ENCODE measurements around the gene DNHD1.

DNHD1 gene

GRCh38 chr11:6531267-6531752 lies 34.2 kb downstream of the DNHD1 start:
- DNase-seq = peak; percentile 66

DNA sequence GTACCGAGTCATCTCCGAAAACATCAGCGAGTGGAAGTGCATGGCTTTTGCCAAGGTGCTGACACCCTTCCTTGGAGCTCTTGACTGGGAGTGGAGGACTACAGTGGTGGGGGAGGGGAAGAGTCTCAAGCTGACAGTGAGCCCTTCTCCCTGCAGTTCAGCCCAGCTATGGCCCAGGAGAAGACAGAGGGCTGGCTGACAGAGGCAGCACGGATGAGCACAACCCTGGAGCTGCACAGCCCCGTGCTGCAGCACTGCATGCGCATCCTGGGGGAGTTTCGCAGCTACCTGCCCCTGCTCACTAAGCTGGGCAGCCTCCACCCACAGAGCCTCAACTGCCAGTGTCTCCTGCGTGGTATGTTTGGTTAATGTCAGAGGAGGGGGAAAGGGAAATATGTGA lies 41.4 kb downstream of the DNHD1 start:
- no peak for DNase-seq

- no peak for DNase-seq
These were observed 41.9 kb downstream of the DNHD1 start for GRCh38 chr11:6538945-6539344.

- DNase-seq = no peak
These were observed 42.7 kb downstream of the DNHD1 start for GRCh38 chr11:6539748-6540268.

- no peak for DNase-seq
These were observed 44.3 kb downstream of the DNHD1 start for GRCh38 chr11:6541356-6541755.

- DNase-seq = no peak
These were observed 45.6 kb downstream of the DNHD1 start for GRCh38 chr11:6542727-6543126.

DNA sequence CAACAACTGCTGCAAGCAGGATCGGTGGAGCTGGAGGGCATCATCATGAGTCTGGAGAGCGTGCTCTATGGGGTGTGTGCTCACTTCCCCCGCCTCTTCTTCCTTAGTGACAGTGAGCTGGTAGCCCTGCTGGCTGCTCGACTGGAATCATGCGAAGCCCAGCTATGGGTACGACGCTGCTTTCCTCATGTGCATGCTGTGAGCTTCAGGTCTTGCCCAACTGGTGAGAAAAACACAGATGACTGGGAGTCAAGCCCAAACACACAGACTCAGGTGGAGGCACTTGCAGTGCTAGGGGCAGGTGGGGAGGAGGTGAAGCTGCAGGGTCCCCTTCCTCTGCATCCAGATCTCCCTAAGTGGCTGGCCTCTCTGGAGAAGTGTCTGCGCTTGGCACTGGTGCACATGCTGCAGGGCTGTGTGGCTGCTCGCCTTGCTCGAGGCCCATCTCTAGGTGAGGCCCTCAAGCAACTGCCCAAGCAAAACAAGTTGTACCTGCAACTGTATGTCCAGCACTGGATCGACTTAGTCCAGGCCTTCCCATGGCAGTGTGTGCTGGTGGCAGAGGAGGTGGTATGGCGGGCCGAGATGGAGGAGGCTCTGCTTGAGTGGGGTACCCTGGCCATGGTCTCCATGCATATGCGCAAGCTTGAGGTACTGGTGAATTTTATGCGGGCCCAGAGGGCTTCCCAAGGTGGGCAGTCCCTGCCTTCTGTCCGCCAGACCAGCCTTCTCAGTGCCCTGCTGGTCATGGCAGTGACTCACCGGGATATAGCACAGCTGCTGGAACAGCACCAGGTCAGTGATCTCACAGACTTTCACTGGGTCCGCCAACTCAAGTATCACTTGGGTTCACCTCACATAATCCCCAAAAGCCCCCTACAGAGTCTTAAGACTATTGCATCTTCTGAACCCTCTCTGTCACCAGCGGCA lies 48.1 kb downstream of the DNHD1 start:
- DNase-seq = no peak

DNA sequence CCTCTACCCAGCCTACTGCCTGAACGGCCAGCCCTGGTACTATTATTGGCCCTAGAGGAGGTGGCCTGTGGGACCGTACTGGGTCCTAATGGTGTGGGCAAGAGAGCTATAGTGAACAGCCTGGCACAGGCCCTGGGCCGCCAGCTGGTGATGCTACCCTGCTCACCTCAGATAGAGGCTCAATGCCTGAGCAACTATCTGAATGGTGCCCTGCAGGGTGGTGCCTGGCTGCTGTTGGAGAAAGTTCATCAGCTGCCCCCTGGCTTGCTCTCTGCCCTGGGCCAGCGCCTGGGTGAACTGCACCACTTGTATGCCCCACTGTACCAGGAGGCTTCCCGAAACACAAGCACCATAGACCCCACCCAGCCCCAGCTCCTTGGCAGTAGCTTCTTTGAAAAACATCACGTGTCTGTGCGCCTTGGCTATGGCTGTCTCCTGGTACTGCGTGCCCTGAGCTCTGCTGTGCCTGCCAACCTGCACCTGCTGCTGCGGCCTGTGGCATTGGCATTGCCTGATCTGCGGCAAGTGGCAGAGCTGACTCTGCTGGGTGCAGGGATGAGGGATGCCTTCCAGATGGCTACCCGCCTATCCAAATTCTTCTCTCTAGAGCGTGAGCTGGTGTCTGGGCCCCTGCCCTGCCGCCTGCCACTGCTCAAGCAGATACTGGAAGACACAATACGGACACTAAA lies 49.0 kb downstream of the DNHD1 start:
- DNase-seq = no peak

DNA sequence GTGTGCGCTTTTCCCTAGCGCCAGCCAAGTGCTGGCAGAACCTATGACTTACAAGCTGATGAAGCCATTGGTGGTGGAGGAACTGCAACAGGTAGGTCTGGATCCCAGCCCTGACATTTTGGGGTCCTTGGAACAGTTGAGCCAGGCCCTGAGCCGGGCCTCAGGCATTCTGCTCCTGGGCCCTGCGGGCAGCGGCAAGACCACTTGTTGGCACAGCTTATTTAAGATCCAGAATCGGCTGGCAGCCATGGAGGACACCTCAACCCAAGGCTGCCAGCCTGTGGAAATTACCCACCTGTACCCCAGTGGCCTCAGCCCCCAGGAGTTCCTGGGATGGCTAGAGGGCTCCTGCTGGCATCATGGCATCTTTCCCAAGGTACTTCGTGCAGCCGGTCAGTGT lies 49.7 kb downstream of the DNHD1 start:
- no peak for DNase-seq

DNA sequence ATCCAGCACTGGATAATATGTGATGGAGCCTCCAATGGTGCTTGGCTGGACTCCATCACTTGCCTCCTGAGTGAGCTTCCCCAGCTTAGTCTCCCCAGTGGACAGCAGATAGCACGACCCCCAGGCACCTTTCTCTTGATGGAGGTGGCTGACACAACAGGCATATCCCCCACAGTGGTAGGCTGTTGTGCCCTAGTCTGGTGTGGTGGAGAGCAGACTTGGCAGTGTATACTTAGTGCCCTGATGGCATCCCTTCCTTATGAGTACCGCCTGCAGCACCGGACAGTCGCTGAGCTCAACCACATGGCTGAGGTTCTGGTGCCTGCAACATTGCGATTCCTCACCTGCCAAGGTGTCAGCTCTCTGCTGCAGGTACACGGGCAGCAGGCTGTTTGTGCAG lies 50.1 kb downstream of the DNHD1 start:
- DNase-seq = no peak

DNA sequence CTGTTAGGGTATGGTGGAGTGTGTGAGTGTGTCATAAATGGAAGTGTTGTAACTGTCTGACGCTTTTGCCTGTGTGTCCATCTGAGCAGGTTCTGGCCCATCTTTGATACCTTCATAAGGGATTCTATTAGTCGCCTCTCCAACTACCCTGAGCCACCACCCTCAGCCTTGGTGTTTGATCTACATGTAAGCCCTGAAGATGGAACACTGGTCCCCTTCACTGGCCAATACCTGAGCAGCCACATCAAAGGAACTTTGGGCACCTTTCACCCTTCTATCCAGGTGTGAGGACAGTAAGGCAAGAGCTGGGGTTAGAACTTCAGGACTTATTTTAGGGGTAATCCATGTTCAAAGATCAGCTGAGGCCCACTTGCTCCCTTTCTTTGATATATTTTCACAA lies 51.0 kb downstream of the DNHD1 start:
- no peak for DNase-seq

DNA sequence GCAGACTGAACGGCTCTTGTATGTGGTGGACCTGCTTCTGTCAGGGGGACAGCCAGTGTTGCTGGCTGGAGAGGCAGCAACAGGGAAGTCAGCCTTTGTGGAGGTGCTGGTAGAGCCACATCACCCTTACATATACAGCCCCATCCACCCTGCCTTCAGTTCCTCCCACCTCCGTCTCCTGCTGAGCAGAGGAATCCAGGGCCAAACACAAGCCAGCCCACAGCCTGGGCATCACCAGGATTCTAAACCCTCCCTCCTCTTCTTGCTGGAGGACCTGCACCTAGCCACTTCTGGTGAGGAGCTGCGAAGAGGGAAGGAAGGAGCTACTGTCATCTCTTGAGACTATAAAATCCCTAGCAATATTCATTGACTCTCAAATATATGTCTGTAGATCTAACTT lies 51.6 kb downstream of the DNHD1 start:
- DNase-seq = no peak

DNA sequence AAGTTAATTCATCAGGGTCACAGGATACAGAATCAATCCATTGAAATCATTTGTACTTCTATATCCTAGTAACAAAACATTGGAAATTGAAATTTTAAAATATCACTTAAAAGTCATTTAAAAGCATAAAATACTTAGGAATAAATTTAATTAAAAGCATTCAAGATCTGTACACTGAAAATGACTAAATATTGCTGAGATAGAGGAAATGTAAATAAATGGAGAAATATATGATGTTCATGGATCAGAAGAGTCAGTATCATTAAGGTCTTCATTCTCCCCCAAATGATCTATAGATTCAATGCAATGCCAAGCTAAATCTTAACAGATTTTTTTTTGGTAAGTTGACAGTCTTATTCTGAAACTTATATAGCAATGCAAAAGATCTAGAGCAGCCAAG lies 56.6 kb downstream of the DNHD1 start:
- no peak for DNase-seq

DNA sequence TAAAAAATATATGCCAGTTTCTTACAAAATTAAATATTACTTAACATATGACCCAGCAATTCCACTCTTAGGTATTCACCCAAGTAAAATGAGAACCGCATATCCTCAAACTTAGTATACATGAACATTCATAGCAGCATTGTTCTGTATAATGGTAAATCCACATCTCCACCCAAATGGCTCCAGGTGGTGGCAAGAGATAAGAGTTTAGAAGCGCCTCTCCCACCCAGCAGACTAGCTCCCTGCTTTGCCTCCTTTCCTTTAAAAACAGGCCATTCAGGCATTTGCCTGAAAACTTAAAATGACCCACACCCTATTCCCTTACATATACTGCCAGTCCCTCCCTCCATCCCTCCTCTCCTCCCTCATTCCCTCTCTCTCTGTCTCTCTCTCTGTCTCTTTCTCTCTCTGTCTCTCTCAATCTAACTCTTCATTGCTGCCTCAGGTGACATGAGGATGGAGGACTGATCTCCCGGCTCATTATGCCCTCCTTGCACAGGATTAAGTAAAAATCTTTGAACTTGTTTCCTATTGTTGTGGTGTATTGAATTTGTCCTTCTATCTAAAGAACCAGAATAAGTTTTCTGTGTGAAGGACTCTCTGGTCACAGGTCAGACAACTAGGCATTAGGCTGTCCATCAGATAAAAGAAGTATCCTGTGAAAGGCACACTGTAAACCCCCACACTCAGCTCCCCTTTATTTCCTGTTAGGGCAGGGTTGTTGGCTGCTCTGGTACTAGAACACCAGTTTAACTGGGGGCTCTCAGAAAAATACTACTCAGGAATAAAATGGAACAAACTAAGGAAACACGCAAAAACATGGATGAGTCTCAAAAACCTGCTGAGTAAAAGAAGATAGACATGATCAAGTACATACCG lies 58.0 kb downstream of the DNHD1 start:
- DNase-seq = no peak

GRCh38 chr11:6556139-6556949 lies 59.3 kb downstream of the DNHD1 start:
- no peak for DNase-seq

GRCh38 chr11:6557063-6557462 lies 60.0 kb downstream of the DNHD1 start:
- no peak for DNase-seq

DNA sequence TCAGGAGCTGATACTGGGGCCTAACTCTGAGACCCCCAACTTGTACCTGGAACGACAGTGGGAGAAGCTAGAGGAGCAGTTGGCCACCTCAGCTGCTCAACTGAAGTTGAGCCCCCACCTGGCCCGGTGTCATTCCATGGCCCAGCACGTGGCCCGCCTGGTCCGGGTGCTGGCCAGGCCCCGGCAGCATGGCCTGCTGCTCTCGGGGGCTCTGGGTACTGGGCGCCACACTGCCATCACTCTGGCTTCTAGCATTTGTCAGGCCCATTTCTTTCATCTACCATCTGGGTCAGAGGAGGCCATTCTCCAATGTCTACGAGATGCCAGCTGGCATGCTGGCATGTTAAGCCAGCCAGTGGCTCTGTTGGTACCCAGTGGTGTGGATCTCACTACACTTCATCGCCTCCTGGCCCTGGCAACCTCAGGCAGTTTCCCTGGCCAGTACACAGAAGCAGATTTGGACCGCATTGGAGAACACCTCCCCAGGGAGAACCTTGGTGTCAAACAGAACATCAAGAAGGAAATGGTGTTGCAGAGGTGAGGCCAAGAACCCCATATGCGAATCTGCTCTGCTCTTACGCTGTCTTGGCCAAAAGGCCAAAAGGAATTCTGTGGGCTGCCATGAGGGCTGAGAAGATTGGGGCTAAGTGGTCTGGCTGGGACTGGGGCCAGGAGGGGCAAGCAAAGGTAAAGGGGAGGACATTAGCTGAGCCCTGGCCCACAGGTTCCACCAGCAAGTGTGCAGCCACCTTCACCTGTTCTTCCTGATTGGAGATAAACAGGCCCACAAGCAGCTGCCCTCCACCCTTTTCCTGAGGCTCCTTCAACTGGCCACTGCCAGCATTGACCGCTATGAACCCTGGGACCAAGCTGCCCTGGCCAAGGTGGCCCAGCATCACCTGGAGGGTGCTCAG lies 60.9 kb downstream of the DNHD1 start:
- no peak for DNase-seq

GRCh38 chr11:6559369-6559768 lies 62.3 kb downstream of the DNHD1 start:
- no peak for DNase-seq

GRCh38 chr11:6561288-6561687 lies 64.2 kb downstream of the DNHD1 start:
- DNase-seq = no peak

DNA sequence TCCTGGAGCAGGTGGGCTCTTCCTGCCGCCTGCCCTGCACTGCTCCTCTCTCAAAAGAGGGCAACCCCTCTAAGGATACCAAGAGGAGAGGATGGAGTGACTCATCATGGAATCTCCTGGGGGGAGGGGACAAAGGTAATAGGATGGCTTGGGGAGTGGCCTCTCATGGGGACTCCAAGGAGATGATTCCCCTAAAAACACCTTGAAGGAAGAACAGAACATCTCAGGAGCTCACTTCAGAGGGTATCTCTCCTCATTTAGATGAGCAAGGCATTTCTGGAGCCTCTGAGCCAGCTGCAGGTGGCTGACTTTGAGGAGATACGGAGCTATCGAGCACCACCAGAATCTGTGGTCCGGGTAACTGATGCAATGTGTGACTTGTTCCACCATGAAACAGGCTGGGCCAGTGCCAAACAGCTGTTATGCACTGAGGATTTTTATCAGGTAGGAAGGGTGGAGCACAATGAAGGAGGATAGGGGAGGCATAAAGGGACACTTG lies 66.1 kb downstream of the DNHD1 start:
- DNase-seq = no peak

DNA sequence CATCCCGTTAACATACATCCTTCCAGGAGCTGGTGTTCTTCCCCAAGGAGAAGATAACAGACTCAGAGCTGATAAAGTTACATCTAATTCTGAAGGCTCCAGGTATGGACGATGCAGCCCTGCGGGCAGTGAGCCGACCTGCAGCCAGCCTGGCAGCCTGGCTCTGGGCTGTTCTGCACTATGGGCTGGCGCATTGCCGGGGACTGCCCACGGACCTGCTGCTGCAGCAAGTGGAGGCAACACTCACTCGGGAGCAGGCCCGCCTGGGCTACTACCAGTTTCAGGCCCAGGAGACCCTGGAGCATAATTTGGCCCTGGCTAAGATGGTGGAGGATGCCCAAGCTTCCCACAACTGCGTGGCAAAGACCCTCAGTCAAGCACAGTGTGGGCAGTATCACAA lies 66.6 kb downstream of the DNHD1 start:
- no peak for DNase-seq
